Neural progenitor cell (in vitro differentiated cells): Measurements from ENCODE around the gene C11orf21. TPM values are rescaled to one million over a fixed set of nuclear protein-coding genes. Genes with fewer than 3 reads are reported as not detected.

ENCODE experiments used
- DNase-seq: peaks from one replicate; pipeline ENCODE4 v3.0.0-alpha.2; 2016; ENCODE audit warnings: low spot score
- H2AFZ ChIP-seq: fragments of 200-600 bp; sonication (generic); replicated peaks from 2 replicates; pipeline ENCODE4 v1.6.1; 2016; ENCODE audit warnings: antibody characterized with exemption
- H3F3A ChIP-seq: fragments of 200-600 bp; sonication (generic); 2 replicates; pipeline ENCODE4 v1.6.1; 2016; ENCODE audit warnings: antibody characterized with exemption, low read depth
- H3K27ac ChIP-seq: fragments of 200-600 bp; sonication (generic); 2 replicates; pipeline ENCODE4 v1.5.1; 2016; ENCODE audit warnings: mild to moderate bottlenecking
- H3K27me3 ChIP-seq: fragments of 200-600 bp; sonication (generic); 2 replicates; pipeline ENCODE4 v1.6.1; 2016; ENCODE audit warnings: mild to moderate bottlenecking, moderate library complexity
- H3K36me3 ChIP-seq: fragments of 200-600 bp; sonication (generic); 2 replicates; pipeline ENCODE4 v1.5.1; 2016
- H3K4me1 ChIP-seq: fragments of 200-600 bp; sonication (generic); 2 replicates; pipeline ENCODE4 v1.6.1; 2016; ENCODE audit warnings: mixed run types
- H3K4me2 ChIP-seq: fragments of 200-600 bp; sonication (generic); 2 replicates; pipeline ENCODE4 v1.6.1; 2016
- H3K4me3 ChIP-seq: fragments of 200-600 bp; sonication (generic); 2 replicates; pipeline ENCODE4 v1.5.1; 2016
- H3K79me2 ChIP-seq: fragments of 200-600 bp; sonication (generic); 2 replicates; pipeline ENCODE4 v1.6.1; 2016; ENCODE audit warnings: low read depth
- H3K9ac ChIP-seq: fragments of 200-600 bp; sonication (generic); 2 replicates; pipeline ENCODE4 v1.6.1; 2016
- H3K9me3 ChIP-seq: fragments of 200-600 bp; sonication (generic); 2 replicates; pipeline ENCODE4 v1.5.1; 2016; ENCODE audit warnings: low read depth
- H4K20me1 ChIP-seq: fragments of 200-600 bp; sonication (generic); 2 replicates; pipeline ENCODE4 v1.6.1; 2016; ENCODE audit warnings: low read depth
- H3K27ac Mint-ChIP-seq: 3 replicates; pipeline ENCODE4 v1.8.0; 2021; ENCODE audit warnings: mixed read lengths
- H3K27me3 Mint-ChIP-seq: 2 replicates; pipeline ENCODE4 v1.8.0; 2022; ENCODE audit warnings: low read depth, mild to moderate bottlenecking, inconsistent platforms, moderate library complexity, mixed read lengths; ENCODE audit not compliant: insufficient read depth
- H3K36me3 Mint-ChIP-seq: 3 replicates; pipeline ENCODE4 v1.8.0; 2021; ENCODE audit warnings: mixed read lengths
- H3K4me1 Mint-ChIP-seq: 3 replicates; pipeline ENCODE4 v1.8.0; 2021; ENCODE audit warnings: mixed read lengths
- H3K4me3 Mint-ChIP-seq: 3 replicates; pipeline ENCODE4 v1.8.0; 2021; ENCODE audit warnings: mild to moderate bottlenecking, moderate library complexity, mixed read lengths
- H3K9me3 Mint-ChIP-seq: 3 replicates; pipeline ENCODE4 v1.8.0; 2020; ENCODE audit warnings: mixed read lengths
- EZH2 ChIP-seq: fragments of 200-600 bp; sonication (generic); IDR thresholded peaks from 2 replicates; pipeline ENCODE4 v1.6.1; 2017; ENCODE audit warnings: antibody characterized with exemption, mild to moderate bottlenecking, moderate library complexity
- EZH2phosphoT487 ChIP-seq: fragments of 200-600 bp; sonication (generic); IDR thresholded peaks from 2 replicates; pipeline ENCODE4 v1.6.1; 2017; ENCODE audit warnings: antibody characterized with exemption
- total RNA-seq: library from RNA; depleted of rRNA; stranded (reverse); fragments of >200 nt; gene quantifications from 2 replicates; pipeline ENCODE4 v1.2.3, GENCODE V29; 2015; ENCODE audit warnings: low replicate concordance
- TF ChIP-seq, protein P1 (sequence below): fragments of 200-600 bp; sonication (generic); IDR thresholded peaks from 2 replicates; pipeline ENCODE4 v1.5.1; 2017; ENCODE audit warnings: antibody characterized with exemption, mild to moderate bottlenecking

The C11orf21 gene
- total RNA-seq = 0.19 TPM in 1 of 2 replicates, not detected in the other

DNA sequence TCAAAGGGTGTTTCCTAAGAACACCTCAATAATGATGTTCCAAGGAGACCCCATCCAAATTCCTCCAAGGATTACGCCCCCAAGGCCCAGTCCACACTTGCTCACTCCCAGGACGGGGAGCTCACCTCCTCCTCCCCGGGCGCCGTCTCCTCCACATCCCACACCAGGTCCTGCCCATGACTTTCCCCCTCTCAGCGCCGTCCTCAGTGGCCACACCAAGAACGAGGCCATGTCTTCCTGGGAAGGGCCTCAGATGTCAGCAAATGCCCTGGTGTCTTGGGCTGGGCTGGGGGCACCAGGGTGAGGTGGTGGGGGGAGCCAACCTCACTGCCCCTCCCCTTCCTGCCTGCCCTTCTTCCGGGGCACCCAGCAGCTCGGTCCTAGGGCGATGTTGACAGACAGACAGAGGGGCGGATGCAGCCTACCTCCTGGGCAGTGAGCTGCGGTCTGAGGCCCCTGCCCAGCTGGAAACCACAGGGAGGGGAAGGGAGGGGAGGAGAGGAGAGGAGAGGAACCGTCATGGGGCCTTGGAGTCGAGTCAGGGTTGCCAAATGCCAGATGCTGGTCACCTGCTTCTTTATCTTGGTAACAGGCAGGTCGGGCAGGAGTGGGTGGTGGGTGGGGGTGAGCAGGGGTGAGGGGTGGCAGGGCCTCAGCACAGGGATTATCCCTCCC lies at the start of gene C11orf21, which contains the start of gene TSPAN32:
C11orf21 (minus strand) TSS at position 288 of the 675 bp plus-strand sequence; CDS start at position 178, 110 bp downstream.
TSPAN32 (plus strand) TSS at position 383 of the 675 bp plus-strand sequence; CDS start at position 520, 137 bp downstream.
- H3K79me2 ChIP-seq = no peaks in the 10 kb centered on the region
- no peaks in the 10 kb centered on the region for H4K20me1 ChIP-seq
- H3K27ac ChIP-seq = no peak within 1 kb of the TSS
- no peak within 1 kb of the TSS for H3K4me3 ChIP-seq
- Mint-ChIP-seq H3K4me3 (no peak within 1 kb of the TSS), H3K9me3 (no peaks in the 10 kb centered on the region), H3K36me3 (no peaks in the 10 kb centered on the region), H3K27me3 (peaks cover 15% of the 10 kb centered on the region), H3K4me1 (peaks cover 12% of the 10 kb centered on the region), H3K27ac (no peak within 1 kb of the TSS)
- no peak within 1 kb of the TSS for H2AFZ ChIP-seq
- H3K9ac ChIP-seq = no peak within 1 kb of the TSS
- no peak within 1 kb of the TSS for H3K4me2 ChIP-seq
- no peak for DNase-seq
- no peaks in the 10 kb centered on the region for H3K9me3 ChIP-seq
- H3F3A ChIP-seq = no peaks in the 10 kb centered on the region
- TF ChIP-seq, protein P1, sequence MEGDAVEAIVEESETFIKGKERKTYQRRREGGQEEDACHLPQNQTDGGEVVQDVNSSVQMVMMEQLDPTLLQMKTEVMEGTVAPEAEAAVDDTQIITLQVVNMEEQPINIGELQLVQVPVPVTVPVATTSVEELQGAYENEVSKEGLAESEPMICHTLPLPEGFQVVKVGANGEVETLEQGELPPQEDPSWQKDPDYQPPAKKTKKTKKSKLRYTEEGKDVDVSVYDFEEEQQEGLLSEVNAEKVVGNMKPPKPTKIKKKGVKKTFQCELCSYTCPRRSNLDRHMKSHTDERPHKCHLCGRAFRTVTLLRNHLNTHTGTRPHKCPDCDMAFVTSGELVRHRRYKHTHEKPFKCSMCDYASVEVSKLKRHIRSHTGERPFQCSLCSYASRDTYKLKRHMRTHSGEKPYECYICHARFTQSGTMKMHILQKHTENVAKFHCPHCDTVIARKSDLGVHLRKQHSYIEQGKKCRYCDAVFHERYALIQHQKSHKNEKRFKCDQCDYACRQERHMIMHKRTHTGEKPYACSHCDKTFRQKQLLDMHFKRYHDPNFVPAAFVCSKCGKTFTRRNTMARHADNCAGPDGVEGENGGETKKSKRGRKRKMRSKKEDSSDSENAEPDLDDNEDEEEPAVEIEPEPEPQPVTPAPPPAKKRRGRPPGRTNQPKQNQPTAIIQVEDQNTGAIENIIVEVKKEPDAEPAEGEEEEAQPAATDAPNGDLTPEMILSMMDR = no peak
- no peak for TF ChIP-seq EZH2
- no peak for TF ChIP-seq EZH2phosphoT487
- H3K36me3 ChIP-seq = no peaks in the 10 kb centered on the region
- H3K27me3 ChIP-seq = no peaks in the 10 kb centered on the region
- no peaks in the 10 kb centered on the region for H3K4me1 ChIP-seq

DNA sequence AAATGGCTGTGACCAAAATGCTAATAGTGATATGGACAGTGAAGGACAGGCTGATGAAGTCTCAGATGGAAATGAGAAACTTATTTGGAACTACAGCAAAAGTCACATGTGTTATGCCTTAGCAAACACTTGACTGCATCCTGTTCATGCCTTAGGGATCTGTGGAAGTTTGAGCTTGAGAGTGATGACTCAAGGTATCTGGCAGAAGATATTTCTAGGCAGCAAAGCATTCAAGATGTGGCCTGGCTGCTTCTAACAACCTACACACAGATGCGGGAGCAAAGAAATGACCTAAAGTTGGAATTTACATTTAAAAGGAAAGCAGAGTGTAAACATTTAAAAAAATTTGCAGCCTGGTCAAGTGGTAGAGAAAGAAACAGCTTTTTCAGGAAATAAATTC lies 47.3 kb upstream of the C11orf21 start:
- no peaks in the 10 kb centered on the region for H3K27me3 ChIP-seq
- no peak overlapping the region for H3K27ac ChIP-seq
- no peaks in the 10 kb centered on the region for H3K4me1 ChIP-seq
- H3K27ac Mint-ChIP-seq = no peak overlapping the region
- no peak overlapping the region for H2AFZ ChIP-seq
- no peak for DNase-seq
- no peaks in the 10 kb centered on the region for H4K20me1 ChIP-seq
- peaks cover 16% of the 10 kb centered on the region for H3K9me3 Mint-ChIP-seq
- H3K27me3 Mint-ChIP-seq = peaks cover 12% of the 10 kb centered on the region
- H3K4me3 Mint-ChIP-seq = no peak overlapping the region
- H3K79me2 ChIP-seq = no peaks in the 10 kb centered on the region
- H3K4me3 ChIP-seq = no peak overlapping the region
- H3K36me3 Mint-ChIP-seq = no peaks in the 10 kb centered on the region
- H3K9me3 ChIP-seq = no peaks in the 10 kb centered on the region
- no peaks in the 10 kb centered on the region for H3K36me3 ChIP-seq
- no peak overlapping the region for H3K9ac ChIP-seq
- no peaks in the 10 kb centered on the region for H3K4me1 Mint-ChIP-seq
- TF ChIP-seq, protein P1 = no peak
- no peak for TF ChIP-seq EZH2
- no peak for TF ChIP-seq EZH2phosphoT487
- no peaks in the 10 kb centered on the region for H3F3A ChIP-seq
- H3K4me2 ChIP-seq = no peak overlapping the region

DNA sequence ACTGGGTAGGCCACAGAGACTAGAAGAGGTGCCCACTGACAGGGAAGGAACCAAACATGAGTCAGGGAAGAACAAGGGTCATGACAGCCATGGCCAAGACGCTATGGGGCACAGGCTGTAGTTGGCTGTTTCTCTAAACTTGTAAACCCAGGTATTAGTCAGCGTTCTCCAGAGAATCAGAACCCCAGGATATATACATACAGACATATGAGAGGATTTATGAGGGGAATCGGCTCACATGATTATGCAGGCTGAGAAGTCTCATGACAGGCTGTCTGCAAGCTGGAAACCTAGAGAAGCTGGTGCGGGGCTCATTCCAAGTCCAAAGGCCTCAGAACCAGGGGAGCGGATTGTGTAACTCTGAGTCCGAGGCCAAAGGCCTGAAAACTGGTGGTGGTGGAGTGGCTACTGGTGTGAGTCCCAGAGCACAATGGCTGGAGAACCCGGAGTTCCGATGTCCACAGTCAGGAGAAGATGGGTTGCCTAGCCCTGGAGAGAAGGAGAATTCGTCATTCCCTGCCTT lies 45.7 kb upstream of the C11orf21 start:
- H3K79me2 ChIP-seq = no peaks in the 10 kb centered on the region
- no peak overlapping the region for H3K4me3 ChIP-seq
- no peak overlapping the region for H3K27ac Mint-ChIP-seq
- H3K9ac ChIP-seq = no peak overlapping the region
- no peaks in the 10 kb centered on the region for H3K4me1 Mint-ChIP-seq
- no peaks in the 10 kb centered on the region for H3K36me3 Mint-ChIP-seq
- no peak overlapping the region for H3K27ac ChIP-seq
- H3F3A ChIP-seq = no peaks in the 10 kb centered on the region
- TF ChIP-seq EZH2 (no peak), EZH2phosphoT487 (no peak)
- TF ChIP-seq, protein P1 = no peak
- no peak overlapping the region for H2AFZ ChIP-seq
- H4K20me1 ChIP-seq = no peaks in the 10 kb centered on the region
- H3K36me3 ChIP-seq = no peaks in the 10 kb centered on the region
- H3K4me3 Mint-ChIP-seq = no peak overlapping the region
- H3K27me3 Mint-ChIP-seq = peaks cover 15% of the 10 kb centered on the region
- no peak for DNase-seq
- no peak overlapping the region for H3K4me2 ChIP-seq
- no peaks in the 10 kb centered on the region for H3K4me1 ChIP-seq
- H3K9me3 Mint-ChIP-seq = peaks cover 14% of the 10 kb centered on the region
- H3K9me3 ChIP-seq = no peaks in the 10 kb centered on the region
- no peaks in the 10 kb centered on the region for H3K27me3 ChIP-seq
